GM19099 (cell line): ENCODE results near the gene ANKRD12.

Experiments
- POLR2A ChIP-seq: IDR thresholded peaks from 3 replicates; pipeline ENCODE4 v1.6.1; 2011; ENCODE audit warnings: low read depth; ENCODE audit not compliant: insufficient read length; ENCODE audit errors: extremely low read depth

The ANKRD12 gene

DNA sequence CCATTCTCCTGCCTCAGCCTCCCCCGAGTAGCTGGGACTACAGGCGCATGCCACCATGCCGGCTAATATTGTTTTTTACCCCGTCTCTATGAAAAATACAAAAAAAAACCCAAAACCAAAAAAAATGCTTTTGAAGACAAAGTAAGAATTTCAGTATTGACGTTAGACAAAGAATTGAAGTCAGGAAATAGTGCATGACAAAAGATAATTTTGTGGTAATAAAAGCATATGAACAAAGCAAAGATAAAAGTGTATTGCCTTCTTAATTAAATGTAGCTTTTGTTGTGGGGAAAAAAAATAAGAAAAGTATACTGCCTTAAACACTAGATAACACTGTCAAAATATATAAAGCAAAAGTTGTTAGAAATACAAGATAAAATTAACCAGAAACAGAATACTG, 86.8 kb downstream of the ANKRD12 start:
- TF ChIP-seq POLR2A = no peak

DNA sequence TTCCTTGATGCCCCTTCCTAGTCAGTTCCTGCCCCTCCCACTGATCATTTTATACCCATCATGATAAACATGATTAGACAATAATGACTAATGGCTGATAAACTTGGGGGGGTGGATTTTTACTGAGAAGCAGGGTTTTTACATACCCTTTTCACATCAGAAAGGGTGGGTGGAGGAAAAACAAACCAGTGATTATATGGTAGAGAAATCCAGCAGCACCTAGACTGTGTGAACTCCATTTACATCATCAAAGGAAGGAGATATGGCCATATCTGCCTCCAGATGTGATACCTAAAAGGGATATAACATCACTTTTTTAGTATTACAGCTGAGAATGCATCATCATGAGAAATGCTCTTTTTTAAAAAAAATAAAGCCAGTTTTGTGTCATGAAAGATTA, 89.9 kb downstream of the ANKRD12 start:
- no peak for TF ChIP-seq POLR2A

DNA sequence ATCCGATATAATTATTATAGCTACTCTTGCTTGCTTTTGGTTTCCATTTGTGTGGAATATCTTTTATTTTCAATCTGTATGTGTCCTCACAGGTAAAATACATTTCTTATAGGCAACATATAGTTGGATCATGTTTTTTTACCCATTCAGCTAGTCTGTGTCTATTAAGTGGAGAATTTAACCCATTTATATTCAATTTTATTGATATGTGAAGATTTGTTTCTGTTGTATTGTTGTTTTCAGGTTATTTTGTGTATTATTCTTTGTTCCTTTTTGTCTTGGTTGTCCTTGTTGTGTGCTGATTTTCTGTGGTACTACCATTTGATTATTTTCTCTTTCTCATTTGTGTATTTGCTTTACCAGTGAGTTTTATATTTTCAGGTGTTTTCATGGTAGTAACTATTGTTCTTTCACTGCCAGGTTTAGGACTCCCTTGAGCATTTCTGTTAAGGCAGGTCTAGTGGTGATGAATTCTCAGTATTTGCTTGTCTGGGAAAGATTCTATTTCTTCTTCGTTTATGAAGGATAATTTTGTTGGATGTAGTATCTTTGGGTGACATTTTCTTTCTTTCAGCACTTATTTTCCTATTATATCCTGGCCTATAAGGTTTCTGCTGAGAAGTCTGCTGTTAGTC, 95.4 kb downstream of the ANKRD12 start:
- TF ChIP-seq POLR2A = no peak

DNA sequence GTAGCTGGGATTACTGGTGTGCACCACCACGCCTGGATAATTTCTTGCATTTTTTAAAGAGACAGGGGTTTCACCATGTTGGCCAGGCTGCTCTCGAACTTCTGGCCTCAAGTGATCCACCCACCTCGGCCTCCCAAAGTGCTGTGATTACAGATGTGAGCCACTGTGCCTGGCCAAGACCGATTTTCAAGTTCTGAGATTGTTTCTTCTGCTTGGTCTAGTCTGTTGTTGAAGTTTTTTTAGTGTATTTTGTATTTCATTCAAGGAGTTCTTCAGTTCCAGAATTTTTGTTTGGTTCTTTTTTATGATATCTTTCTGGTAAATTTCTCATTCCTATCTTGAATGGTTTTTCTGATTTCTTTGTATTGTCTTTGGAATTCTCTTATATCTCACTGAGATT, 96.4 kb downstream of the ANKRD12 start:
- no peak for TF ChIP-seq POLR2A

DNA sequence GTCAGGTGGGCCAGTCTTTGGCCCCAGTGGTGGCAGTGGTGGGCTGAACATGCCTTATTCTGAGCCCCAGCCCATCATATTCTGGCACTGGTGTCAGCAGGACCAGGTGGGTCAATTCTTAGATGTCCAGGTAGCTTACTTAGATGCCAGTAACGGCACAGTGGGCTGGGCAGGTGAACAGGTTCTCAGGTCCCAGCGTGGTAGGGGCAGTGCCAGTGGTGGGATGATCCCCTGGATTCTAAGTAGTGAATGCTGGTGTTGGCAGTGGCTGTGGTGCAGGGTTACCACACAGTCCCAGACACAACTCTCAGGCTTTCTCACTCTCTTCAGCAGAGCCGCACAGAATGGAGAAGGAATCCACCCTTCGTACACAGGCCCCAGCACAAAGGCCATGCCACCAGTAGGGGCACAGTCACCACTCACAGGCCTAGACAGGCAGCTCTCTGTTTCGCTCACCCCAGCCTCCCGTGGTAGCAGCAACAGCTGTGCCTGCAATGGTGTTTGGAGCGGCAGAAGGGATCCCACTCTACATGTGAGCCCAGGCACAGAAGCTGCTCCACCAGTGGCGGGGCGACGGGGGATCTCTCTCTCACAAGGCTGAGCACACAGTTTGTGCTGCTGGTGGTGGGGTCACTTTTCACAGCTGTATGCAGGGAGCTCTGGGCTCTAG, 97.3 kb downstream of the ANKRD12 start:
- TF ChIP-seq POLR2A = no peak

DNA sequence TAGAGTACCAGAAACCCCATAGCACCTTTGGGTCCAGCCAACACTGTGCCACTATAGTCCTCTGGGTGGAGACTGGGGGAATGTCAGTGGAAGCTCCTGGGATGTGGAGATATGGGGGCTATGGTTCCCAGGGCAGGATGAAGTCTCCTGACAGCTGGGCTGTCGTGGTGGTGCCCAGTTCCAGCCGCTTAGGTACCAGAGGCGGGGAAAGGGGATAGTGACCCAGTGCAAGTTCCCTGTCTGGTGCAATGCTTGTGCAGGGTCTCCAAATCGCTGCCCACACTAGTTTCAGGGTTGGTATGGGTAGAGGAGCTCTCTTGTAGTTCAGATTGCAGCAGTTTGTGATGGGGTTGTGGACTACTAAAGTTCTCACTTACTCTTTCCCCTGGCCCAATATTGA, 97.9 kb downstream of the ANKRD12 start:
- no peak for TF ChIP-seq POLR2A

DNA sequence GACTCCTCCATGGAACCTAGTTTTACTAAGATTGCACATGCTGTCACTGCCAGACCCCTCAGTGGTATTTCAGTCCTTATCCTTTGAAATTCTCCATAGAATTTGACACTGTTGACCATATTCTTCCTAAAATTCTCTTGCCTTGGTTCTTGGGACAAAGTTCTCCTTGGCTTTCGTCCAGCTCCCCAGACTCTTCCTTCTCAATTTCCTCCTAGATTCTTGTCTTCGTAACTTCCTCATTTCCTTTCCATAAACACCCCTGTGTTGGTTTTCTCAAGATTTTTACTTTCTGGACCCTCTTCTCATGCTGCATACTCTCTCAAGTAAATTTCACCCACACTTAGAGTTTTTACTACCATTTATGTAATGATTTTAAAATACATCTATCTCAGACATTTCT, 101.4 kb downstream of the ANKRD12 start:
- TF ChIP-seq POLR2A = no peak

DNA sequence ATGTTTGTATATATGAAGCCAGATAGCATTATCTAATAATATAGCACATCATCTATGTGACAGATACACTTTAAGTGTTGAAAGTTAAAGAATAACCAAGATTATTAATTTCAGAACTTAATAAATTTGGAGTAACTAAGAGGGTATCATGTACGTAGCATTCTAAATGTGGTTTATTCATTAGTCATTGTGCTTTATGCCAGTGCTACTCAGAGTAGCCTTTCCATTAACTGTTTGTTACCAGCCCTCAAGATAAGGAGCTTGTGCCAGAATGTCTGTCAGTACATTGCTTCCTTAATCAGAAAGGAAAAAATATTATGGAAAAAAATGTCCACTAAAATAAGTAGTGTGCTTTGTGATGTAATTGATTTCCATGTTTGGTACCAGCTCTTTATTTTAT, 103.1 kb downstream of the ANKRD12 start:
- TF ChIP-seq POLR2A = no peak

DNA sequence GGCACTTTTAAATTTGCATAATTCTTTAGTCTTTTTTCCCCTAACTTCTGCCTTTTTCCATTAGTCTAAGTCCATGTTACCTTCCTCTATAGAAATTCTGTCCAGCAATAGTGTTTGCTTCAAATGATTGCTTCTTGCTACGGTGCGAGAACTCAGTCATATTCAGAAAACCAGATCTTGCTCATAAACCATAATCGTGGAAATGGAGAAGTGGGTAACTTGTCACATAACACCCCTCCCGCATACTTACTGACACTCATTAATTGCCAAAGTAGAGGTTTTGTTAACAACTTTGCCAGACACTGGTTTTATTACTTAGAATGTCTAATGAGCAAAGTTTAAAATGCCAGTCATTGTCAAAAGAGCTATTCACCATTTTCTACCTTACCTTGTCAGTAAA, 103.7 kb downstream of the ANKRD12 start:
- TF ChIP-seq POLR2A = no peak

DNA sequence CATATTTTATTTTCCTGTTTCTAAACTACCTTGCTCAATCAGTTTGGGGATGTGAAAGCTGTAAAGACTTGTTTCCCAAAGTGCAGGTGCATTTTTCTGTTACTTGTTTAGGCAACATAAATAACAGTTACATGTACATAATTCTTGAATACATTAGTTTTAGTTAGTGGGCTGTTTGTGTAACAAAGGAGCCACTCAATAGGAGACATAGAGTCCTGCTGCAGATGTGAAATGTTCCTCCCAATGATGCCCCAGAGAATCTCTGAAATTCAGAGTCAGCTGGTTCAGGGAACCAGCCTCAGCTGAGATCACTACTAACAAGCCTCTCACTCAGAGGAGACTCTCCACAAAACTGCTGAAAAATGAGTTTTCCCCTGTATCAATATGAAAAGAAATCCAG, 106.4 kb downstream of the ANKRD12 start:
- TF ChIP-seq POLR2A = no peak

DNA sequence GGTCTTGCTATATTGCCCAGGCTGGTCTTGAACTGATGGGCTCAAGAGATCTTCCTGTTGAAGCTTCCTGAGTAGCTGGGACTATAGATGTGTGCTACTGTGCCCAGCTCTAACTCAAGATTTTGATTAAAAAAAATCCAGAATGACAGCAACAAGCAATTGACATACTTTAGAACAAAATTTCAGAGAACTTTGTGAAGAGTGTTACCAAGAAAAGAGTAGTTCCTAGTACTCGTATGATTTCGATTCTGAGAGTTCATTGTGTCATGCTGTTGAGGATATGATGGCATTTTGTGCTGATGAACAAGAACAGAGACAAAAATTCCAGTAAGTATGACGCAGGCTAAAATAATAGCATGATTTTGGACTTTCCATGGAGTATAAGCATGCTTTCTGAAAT, 107.8 kb downstream of the ANKRD12 start:
- no peak for TF ChIP-seq POLR2A

DNA sequence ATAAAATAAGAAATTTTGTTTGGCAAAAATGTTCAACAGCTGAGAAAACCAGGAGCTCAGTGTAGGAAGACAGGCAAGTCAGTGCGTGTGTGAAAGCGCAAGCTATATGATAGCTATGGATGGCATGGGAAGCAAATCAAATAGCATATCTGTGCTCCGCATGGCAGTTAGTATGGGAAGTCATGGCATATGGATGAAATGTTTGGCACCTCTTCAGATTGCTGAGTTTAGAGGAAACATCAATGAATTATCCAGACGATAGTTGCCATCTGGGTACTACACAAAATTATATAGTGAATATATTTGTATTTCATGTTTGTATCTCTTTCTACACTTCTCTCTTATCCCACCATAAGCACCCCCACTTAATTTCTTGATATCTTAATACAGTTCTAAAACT, 112.1 kb downstream of the ANKRD12 start:
- TF ChIP-seq POLR2A = no peak

DNA sequence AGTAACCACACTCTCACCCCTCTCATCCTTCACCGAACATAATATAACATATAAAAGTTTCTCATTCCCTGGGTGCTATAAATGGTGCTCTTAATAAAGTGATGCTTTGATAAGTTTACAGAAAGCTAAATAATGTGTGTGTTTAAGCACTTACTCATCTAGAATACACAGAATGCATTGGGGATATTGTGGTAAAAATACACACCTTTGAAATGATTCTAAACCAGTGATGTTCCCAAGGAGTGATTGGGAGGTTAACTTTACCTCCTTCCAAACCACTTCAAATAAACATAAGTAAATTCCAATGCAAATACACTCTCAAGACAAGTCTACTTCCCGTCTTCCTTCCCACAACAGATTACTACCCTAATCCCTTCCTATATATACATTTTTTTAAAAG, 112.7 kb downstream of the ANKRD12 start:
- no peak for TF ChIP-seq POLR2A

DNA sequence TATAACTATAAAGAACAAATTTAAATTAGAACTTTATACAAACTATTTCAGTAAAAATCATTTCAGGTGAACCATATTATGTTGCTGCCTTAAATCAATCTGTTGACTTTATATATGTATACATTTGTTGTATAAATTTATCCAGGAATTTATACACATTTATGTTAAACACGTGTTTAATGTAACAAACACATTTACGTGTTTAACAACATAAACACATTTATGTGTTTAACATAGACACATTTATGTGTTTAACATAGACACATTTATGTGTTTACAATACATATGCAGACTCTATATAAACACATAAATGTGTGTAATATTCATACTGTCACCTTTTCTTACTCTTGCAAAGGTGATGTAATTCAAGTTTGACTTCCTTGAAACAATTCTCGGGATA, 122.6 kb downstream of the ANKRD12 start:
- no peak for TF ChIP-seq POLR2A

DNA sequence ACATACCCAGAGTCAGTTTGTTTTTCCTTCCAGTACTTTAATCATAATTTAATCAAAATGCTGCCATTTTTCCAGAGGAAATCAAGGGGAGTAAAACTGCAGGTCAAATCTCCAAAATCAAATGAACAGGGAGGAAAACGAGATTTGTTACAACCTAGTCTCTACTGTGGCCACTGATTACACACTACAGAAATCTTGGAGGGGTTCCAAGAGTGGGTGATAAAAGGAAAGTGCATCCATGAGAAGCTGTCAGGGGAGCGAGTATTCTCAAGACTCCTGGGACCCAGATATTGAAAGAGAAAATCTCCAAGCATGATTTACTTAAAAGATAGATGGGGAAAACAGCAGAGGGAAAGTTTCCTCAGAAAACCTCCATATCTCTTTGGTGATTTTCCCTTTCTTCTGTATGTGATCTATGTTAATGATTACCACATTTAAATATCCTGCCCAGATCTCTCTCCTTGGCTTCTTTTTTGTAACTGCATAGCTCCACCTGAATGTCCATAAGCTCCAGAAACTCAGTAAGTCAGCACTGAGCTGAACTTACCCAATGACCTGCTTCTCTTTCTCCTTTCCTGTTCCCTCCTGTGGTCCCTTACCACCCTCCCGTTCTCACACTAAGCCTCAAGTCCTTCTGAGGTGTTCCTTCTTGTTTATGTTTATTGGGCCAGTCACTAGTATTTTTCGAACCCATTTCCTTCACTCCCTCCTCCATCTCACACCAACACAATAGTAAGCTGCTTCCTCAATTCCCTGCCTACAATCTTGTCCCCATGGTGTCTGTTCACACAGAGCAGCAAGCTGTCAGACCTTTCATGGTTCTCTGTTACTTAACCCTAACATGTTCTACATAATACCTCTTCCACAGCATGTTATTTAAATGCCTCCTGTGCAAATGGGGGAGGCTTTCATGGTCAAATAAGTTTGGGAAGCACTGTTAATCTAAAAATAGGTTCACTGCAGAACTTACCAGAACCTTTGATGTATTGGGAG, 124.1 kb downstream of the ANKRD12 start:
- no peak for TF ChIP-seq POLR2A

DNA sequence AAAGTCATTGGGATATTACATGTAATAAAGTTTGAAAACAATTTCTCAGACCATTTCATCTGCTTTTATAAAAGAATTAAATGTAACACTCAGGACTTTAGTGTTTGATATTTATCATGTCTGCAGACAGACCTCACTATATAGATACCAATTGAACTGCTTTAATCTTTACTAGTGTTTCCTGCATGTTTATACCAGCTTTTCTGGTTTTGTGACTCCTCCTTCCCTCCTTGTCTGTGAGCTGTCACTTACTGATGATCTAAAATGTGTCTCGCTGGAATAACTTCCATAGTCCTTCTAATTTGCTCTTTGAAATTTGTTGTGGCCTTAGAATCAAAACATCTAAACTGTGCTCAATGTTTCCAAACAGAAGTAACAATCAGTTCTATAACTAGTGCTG, 126.7 kb downstream of the ANKRD12 start:
- TF ChIP-seq POLR2A = no peak

DNA sequence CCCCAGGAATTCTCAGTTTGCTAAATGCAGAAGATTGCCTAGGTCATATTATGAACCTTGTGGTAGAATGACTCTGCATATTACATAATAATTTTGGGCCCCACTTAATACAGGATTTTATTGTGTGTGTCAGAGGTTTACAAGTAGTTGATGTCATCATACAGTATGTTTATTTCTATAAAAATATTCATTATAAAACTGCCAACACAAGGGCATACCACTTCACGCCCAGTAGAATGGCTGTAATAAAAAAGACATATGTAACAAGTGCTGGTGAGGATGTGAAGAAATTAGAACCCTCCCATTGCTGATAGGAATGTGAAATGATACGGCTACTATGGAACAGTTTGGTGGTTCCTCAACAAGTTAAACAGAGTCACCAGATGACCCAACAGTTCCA, 136.6 kb downstream of the ANKRD12 start:
- no peak for TF ChIP-seq POLR2A

DNA sequence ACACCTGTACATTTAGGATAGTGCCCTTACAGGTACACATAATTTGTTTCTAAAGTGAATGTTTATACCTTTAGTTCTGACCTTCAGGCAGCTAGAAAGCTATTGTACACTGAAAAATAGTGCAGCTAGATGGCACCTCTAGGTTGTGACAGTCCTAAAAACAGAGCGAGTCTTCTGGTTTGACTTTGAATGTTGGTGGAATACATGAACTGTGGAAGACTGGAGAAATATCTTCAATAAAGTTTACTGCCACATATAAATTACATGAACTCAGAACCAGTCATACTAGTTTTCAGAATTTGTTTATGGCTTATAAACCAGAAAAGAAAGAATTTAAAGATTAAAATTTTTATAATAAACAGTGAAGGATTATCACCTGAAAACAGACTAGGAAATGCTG, 139.3 kb downstream of the ANKRD12 start:
- TF ChIP-seq POLR2A = no peak
